AG10803 (cell line): Measurements from ENCODE around the gene PCLAF.
"Not testable (repeated sequence)": the region's sequence is repeated elsewhere in the genome, so short reads cannot be mapped to it uniquely, and the experiment has no call there.

ENCODE experiments used
- DNase-seq: peaks from one replicate; pipeline ENCODE4 v3.0.0; 2010; ENCODE audit warnings: low read depth
- H3K4me3 ChIP-seq: 2 replicates; pipeline ENCODE4 v1.5.1; 2011; ENCODE audit warnings: mild to moderate bottlenecking, low read length, control low read depth
- CTCF ChIP-seq: conservative IDR thresholded peaks from 2 replicates; pipeline ENCODE4 v1.5.1; 2011; ENCODE audit warnings: mild to moderate bottlenecking, low read length, control low read depth, inconsistent platforms

PCLAF gene

GRCh38 chr15:64337761-64338160 lies 43.5 kb downstream of the PCLAF start:
- DNase-seq: no peak
- TF ChIP-seq CTCF: no peak

GRCh38 chr15:64333986-64334929 lies 47.0 kb downstream of the PCLAF start:
- DNase-seq: peak; percentile 17
- no peak for TF ChIP-seq CTCF
- no peak overlapping the region for H3K4me3 ChIP-seq

More at GRCh38 chr15:64337761-64338160, 43.5 kb downstream of the PCLAF start:
- H3K4me3 ChIP-seq: no peak overlapping the region

GRCh38 chr15:64333516-64333915 lies 47.7 kb downstream of the PCLAF start:
- no peak overlapping the region for H3K4me3 ChIP-seq
- no peak for TF ChIP-seq CTCF

GRCh38 chr15:64331668-64332067 lies 49.6 kb downstream of the PCLAF start:
- not testable (repeated sequence) for DNase-seq

More at GRCh38 chr15:64333516-64333915, 47.7 kb downstream of the PCLAF start:
- DNase-seq: no peak

GRCh38 chr15:64326975-64327374 lies 54.3 kb downstream of the PCLAF start:
- not testable (repeated sequence) for H3K4me3 ChIP-seq, DNase-seq

More at GRCh38 chr15:64331668-64332067, 49.6 kb downstream of the PCLAF start:
- not testable (repeated sequence) for H3K4me3 ChIP-seq

- not testable (repeated sequence) for DNase-seq, H3K4me3 ChIP-seq
Measured at GRCh38 chr15:64326458-64326857, 54.8 kb downstream of the PCLAF start.

GRCh38 chr15:64324165-64324877 lies 56.9 kb downstream of the PCLAF start:
- TF ChIP-seq CTCF: no peak
- H3K4me3 ChIP-seq: no peak overlapping the region
- no peak for DNase-seq

GRCh38 chr15:64315216-64315615 lies 66.0 kb downstream of the PCLAF start:
- no peak for DNase-seq
- TF ChIP-seq CTCF: no peak

More at GRCh38 chr15:64315216-64315615, 66.0 kb downstream of the PCLAF start:
- no peak overlapping the region for H3K4me3 ChIP-seq
